Glutamatergic neuron (in vitro differentiated cells): Measurements from ENCODE around the gene RDH16. TPM values are rescaled to one million over a fixed set of nuclear protein-coding genes. Genes with fewer than 3 reads are reported as not detected.

ENCODE experiments used
- DNase-seq: peaks from one replicate; pipeline ENCODE4 v3.0.0; 2022
- H3K27ac Mint-ChIP-seq: one replicate; pipeline ENCODE4 v1.8.0; 2020; ENCODE audit warnings: mild to moderate bottlenecking, mixed read lengths, inconsistent platforms; ENCODE audit not compliant: unreplicated experiment
- H3K27me3 Mint-ChIP-seq: one replicate; pipeline ENCODE4 v1.8.0; 2020; ENCODE audit warnings: mild to moderate bottlenecking, moderate library complexity, mixed read lengths, inconsistent platforms; ENCODE audit not compliant: unreplicated experiment
- H3K36me3 Mint-ChIP-seq: one replicate; pipeline ENCODE4 v1.8.0; 2020; ENCODE audit warnings: mild to moderate bottlenecking, mixed read lengths, inconsistent platforms; ENCODE audit not compliant: unreplicated experiment
- H3K4me1 Mint-ChIP-seq: one replicate; pipeline ENCODE4 v1.8.0; 2020; ENCODE audit warnings: mild to moderate bottlenecking, low read depth, mixed read lengths, inconsistent platforms; ENCODE audit not compliant: unreplicated experiment
- H3K4me3 Mint-ChIP-seq: one replicate; pipeline ENCODE4 v1.8.0; 2020; ENCODE audit warnings: mild to moderate bottlenecking, mixed read lengths, inconsistent platforms; ENCODE audit not compliant: unreplicated experiment
- H3K9me3 Mint-ChIP-seq: one replicate; pipeline ENCODE4 v1.8.0; 2020; ENCODE audit warnings: mild to moderate bottlenecking, moderate library complexity, mixed read lengths, inconsistent platforms; ENCODE audit not compliant: unreplicated experiment
- CTCF ChIP-seq: fragments of 200-600 bp; sonication (generic); IDR thresholded peaks from one replicate; pipeline ENCODE4 v1.5.0; 2021; ENCODE audit not compliant: partially characterized antibody, unreplicated experiment
- total RNA-seq: library from RNA; stranded (reverse); fragmentation: NEBNext Ultra II Directional; extraction: Animal tissue kit (Norgen Biotek cat#: 25700); gene quantifications from one replicate; pipeline ENCODE4 v1.2.1, GENCODE V29; 2021; ENCODE audit not compliant: unreplicated experiment

Gene RDH16
- total RNA-seq, 1 donor from 2014 or later: 0.74 TPM

- H3K9me3 Mint-ChIP-seq: peaks cover 5% of the 10 kb centered on the region
- no peak overlapping the region for H3K4me3 Mint-ChIP-seq
- no peak for DNase-seq
- peaks cover 3% of the 10 kb centered on the region for H3K27me3 Mint-ChIP-seq
- peaks cover 10% of the 10 kb centered on the region for H3K36me3 Mint-ChIP-seq
- H3K4me1 Mint-ChIP-seq: peaks cover 25% of the 10 kb centered on the region
- TF ChIP-seq CTCF: no peak
- H3K27ac Mint-ChIP-seq: no peak overlapping the region
Observed at GRCh38 chr12:56994231-56994746, 36.9 kb upstream of the RDH16 start.

- TF ChIP-seq CTCF: no peak
- H3K36me3 Mint-ChIP-seq: peaks cover 9% of the 10 kb centered on the region
- H3K27me3 Mint-ChIP-seq: peaks cover 3% of the 10 kb centered on the region
- H3K27ac Mint-ChIP-seq: no peak overlapping the region
- H3K4me1 Mint-ChIP-seq: peaks cover 18% of the 10 kb centered on the region
- no peak for DNase-seq
- peak overlapping the region; percentile 64 for H3K4me3 Mint-ChIP-seq
- H3K9me3 Mint-ChIP-seq: peaks cover 5% of the 10 kb centered on the region
Observed at GRCh38 chr12:56993346-56993745, 35.9 kb upstream of the RDH16 start.

- TF ChIP-seq CTCF: no peak
- DNase-seq: no peak
Observed at GRCh38 chr12:56991319-56992246, 34.2 kb upstream of the RDH16 start.

GRCh38 chr12:56990648-56991318 lies 33.4 kb upstream of the RDH16 start:
- Mint-ChIP-seq H3K27ac (no peak overlapping the region), H3K9me3 (peaks cover 7% of the 10 kb centered on the region), H3K4me3 (no peak overlapping the region), H3K4me1 (peaks cover 4% of the 10 kb centered on the region), H3K36me3 (peaks cover 1% of the 10 kb centered on the region), H3K27me3 (peaks cover 6% of the 10 kb centered on the region)
- no peak for TF ChIP-seq CTCF
- DNase-seq: no peak

More at GRCh38 chr12:56991319-56992246, 34.2 kb upstream of the RDH16 start:
- H3K4me1 Mint-ChIP-seq: peaks cover 4% of the 10 kb centered on the region
- H3K27ac Mint-ChIP-seq: no peak overlapping the region
- H3K27me3 Mint-ChIP-seq: peaks cover 5% of the 10 kb centered on the region
- peaks cover 5% of the 10 kb centered on the region for H3K9me3 Mint-ChIP-seq
- H3K4me3 Mint-ChIP-seq: no peak overlapping the region
- H3K36me3 Mint-ChIP-seq: peaks cover 7% of the 10 kb centered on the region
